Body of pancreas (tissue), 4 donors: ENCODE measurements around the gene TAS2R46. TPM values are rescaled to one million over a fixed set of nuclear protein-coding genes. Genes with fewer than 3 reads are reported as not detected.
"Not testable (repeated sequence)": the region's sequence is repeated elsewhere in the genome, so short reads cannot be mapped to it uniquely, and the experiment has no call there.

Source experiments
- ATAC-seq: fragments of 150-250 bp; one replicate; pipeline ENCODE4 v1.9.1; 2016
- DNase-seq, 4 donors: peaks; one replicate each; pipeline ENCODE4 v3.0.0-alpha.2; 2019
- H3K27ac ChIP-seq, 4 donors: fragments of 200-600 bp; sonication (generic); 1 replicate in 3 of 4; 2 replicates in 1 of 4; pipeline versions ENCODE4 v1.5.1 to v1.6.1; 2016 to 2019; ENCODE audit warnings: mild to moderate bottlenecking in 1 of 4, mixed read lengths in 1 of 4, moderate library complexity in 1 of 4
- H3K27me3 ChIP-seq, 2 donors: fragments of 200-600 bp; sonication (generic); one replicate each; pipeline ENCODE4 v1.6.0; 2016; ENCODE audit warnings: mild to moderate bottlenecking in 1 of 2
- H3K36me3 ChIP-seq, 2 donors: fragments of 200-600 bp; sonication (generic); replicated peaks in 1 of 2; 2 replicates each; pipeline ENCODE4 v1.5.1; 2016; ENCODE audit warnings: low read depth in 2 of 2; ENCODE audit not compliant: insufficient read depth in 1 of 2
- H3K4me1 ChIP-seq: fragments of 200-600 bp; sonication (generic); one replicate; pipeline ENCODE4 v1.6.0; 2016
- H3K4me3 ChIP-seq, 2 donors: fragments of 200-600 bp; sonication (generic); 1 replicate in 1 of 2; 2 replicates in 1 of 2; pipeline ENCODE4 v1.5.1; 2016 to 2019
- H3K9me3 ChIP-seq, 3 donors: fragments of 200-600 bp; sonication (generic); 1 replicate in 2 of 3; 2 replicates in 1 of 3; pipeline ENCODE4 v1.5.1; 2016
- POLR2A ChIP-seq, 3 donors: fragments of 450-650 bp; IDR thresholded peaks; one replicate each; pipeline ENCODE4 v1.6.1; 2016; ENCODE audit warnings: antibody characterized with exemption in 3 of 3, mild to moderate bottlenecking in 2 of 3
- WGBS, 2 donors: methylation state at CpG; one replicate each; pipeline ENCODE4 v1.1.5; 2017; 5-methylcytosine and 5-hydroxymethylcytosine counted together
- intact Hi-C: fragments of 100-400 bp; cut with DNase I; formaldehyde crosslinking; loops from one replicate; pipeline ENCODE4 v1.15.1; 2023
- total RNA-seq, 2 donors: library from RNA; depleted of rRNA; stranded (reverse); fragments of >200 nt; gene quantifications; one replicate each; pipeline ENCODE4 v1.1.0, GENCODE V29; 2016
- TF ChIP-seq, protein P1 (sequence below), 7 experiments: fragments of 450-650 bp in 4 of 7; fragments of 200-600 bp in 3 of 7; sonication (generic) in 3 of 7; IDR thresholded peaks; one replicate each; pipeline ENCODE4 v1.5.1; 2016 to 2019; ENCODE audit warnings: antibody characterized with exemption in 7 of 7

The TAS2R46 gene
- total RNA-seq, 2 donors from 2014 or later, result 3.9 TPM; not detected in 1

- no peak for DNase-seq
- H3K27me3 ChIP-seq, result no peaks in the 10 kb centered on the region
- no peaks in the 10 kb centered on the region for H3K36me3 ChIP-seq
- no peaks in the 10 kb centered on the region for H3K9me3 ChIP-seq
- TF ChIP-seq POLR2A (IDR thresholded peaks at IDR 0.05), result no peak
- TF ChIP-seq, protein P1, sequence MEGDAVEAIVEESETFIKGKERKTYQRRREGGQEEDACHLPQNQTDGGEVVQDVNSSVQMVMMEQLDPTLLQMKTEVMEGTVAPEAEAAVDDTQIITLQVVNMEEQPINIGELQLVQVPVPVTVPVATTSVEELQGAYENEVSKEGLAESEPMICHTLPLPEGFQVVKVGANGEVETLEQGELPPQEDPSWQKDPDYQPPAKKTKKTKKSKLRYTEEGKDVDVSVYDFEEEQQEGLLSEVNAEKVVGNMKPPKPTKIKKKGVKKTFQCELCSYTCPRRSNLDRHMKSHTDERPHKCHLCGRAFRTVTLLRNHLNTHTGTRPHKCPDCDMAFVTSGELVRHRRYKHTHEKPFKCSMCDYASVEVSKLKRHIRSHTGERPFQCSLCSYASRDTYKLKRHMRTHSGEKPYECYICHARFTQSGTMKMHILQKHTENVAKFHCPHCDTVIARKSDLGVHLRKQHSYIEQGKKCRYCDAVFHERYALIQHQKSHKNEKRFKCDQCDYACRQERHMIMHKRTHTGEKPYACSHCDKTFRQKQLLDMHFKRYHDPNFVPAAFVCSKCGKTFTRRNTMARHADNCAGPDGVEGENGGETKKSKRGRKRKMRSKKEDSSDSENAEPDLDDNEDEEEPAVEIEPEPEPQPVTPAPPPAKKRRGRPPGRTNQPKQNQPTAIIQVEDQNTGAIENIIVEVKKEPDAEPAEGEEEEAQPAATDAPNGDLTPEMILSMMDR (IDR thresholded peaks at IDR 0.05), result no peak
- intact Hi-C loops, result no loop called here
- no peak for ATAC-seq
- no peak overlapping the region for H3K27ac ChIP-seq
- H3K4me1 ChIP-seq, result no peaks in the 10 kb centered on the region
- no peak overlapping the region for H3K4me3 ChIP-seq
Measured at GRCh38 chr12:11059784-11060183, 2.3 kb downstream of the TAS2R46 start.

GRCh38 chr12:11059041-11059440 is 3.1 kb downstream of the TAS2R46 start:
- TF ChIP-seq, protein P1 (IDR thresholded peaks at IDR 0.05), result no peak
- no peak for TF ChIP-seq POLR2A (IDR thresholded peaks at IDR 0.05)
- WGBS, 2 donors, result 94 to 98% methylated on average over 3 of the region's 3 CpGs
- intact Hi-C loops, result no loop called here
- DNase-seq, result no peak
- H3K4me3 ChIP-seq, result no peak overlapping the region
- no peaks in the 10 kb centered on the region for H3K9me3 ChIP-seq
- no peaks in the 10 kb centered on the region for H3K27me3 ChIP-seq
- no peaks in the 10 kb centered on the region for H3K36me3 ChIP-seq
- no peak overlapping the region for H3K27ac ChIP-seq
- no peak for ATAC-seq
- H3K4me1 ChIP-seq, result no peaks in the 10 kb centered on the region

GRCh38 chr12:11055306-11055705 is 6.8 kb downstream of the TAS2R46 start:
- no peak for TF ChIP-seq POLR2A (IDR thresholded peaks at IDR 0.05)
- TF ChIP-seq, protein P1 (IDR thresholded peaks at IDR 0.05), result no peak
- no peak for DNase-seq
- H3K4me1 ChIP-seq, result no peaks in the 10 kb centered on the region
- H3K9me3 ChIP-seq, result no peaks in the 10 kb centered on the region
- no peaks in the 10 kb centered on the region for H3K27me3 ChIP-seq
- 58 to 67% methylated on average over 2 of the region's 2 CpGs for WGBS, 2 donors
- intact Hi-C loops, result no loop called here
- ATAC-seq, result no peak
- no peak overlapping the region for H3K4me3 ChIP-seq
- no peaks in the 10 kb centered on the region for H3K36me3 ChIP-seq
- H3K27ac ChIP-seq, result no peak overlapping the region

DNA sequence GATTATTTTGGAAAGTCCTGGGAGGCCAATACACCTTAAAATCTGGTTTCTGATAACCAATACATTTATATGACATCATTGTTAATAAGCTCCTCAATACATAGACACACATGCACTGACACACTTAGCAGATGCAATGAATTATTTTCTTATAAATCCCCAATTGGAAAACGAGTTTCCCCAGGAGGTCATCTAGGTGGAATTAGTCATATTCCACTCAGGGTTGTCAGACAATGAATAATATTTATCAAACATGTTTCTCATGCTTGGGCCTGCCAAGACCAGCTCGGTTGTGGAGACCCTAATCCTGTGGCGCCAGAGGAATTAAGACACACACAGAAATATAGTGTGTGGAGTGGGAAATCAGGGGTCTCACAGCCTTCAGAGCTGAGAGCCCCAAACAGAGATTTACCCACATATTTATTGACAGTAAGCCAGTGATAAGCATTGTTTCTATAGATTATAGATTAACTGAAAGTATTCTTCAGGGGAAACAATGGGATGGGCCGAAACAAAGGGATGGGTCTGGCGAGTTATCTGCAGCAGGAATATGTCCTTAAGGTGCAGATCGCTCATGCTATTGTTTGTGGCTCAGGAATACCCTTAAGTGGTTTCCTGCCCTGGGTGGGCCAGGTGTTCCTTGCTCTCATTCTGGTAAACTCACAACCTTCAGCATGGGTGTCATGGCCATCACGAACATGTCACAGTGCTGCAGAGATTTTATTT is 12.1 kb downstream of the TAS2R46 start:
- H3K9me3 ChIP-seq, H3K27me3 ChIP-seq, H3K36me3 ChIP-seq, DNase-seq, ATAC-seq, H3K27ac ChIP-seq, H3K4me3 ChIP-seq, intact Hi-C loops, H3K4me1 ChIP-seq: not testable (repeated sequence)
- 94 to 95% methylated on average over 7 of the region's 7 CpGs for WGBS, 2 donors

- H3K4me1 ChIP-seq, H3K36me3 ChIP-seq, H3K4me3 ChIP-seq, H3K9me3 ChIP-seq, DNase-seq, intact Hi-C loops, H3K27ac ChIP-seq, ATAC-seq, H3K27me3 ChIP-seq: not testable (repeated sequence)
- 53 to 76% methylated on average over 2 of the region's 2 CpGs for WGBS, 2 donors
Measured at GRCh38 chr12:11041366-11041765, 20.7 kb downstream of the TAS2R46 start.

GRCh38 chr12:11040162-11040561 is 21.9 kb downstream of the TAS2R46 start:
- Histone ChIP-seq H3K36me3 (no peaks in the 10 kb centered on the region), H3K9me3 (no peaks in the 10 kb centered on the region), H3K4me1 (no peaks in the 10 kb centered on the region), H3K27me3 (no peaks in the 10 kb centered on the region), H3K27ac (no peak overlapping the region), H3K4me3 (no peak overlapping the region)
- TF ChIP-seq, protein P1 (IDR thresholded peaks at IDR 0.05), result no peak
- no peak for TF ChIP-seq POLR2A (IDR thresholded peaks at IDR 0.05)
- WGBS, 2 donors, result 93 to 94% methylated on average over 1 of the region's 1 CpG
- DNase-seq (no peak), ATAC-seq (no peak)
- intact Hi-C loops, result no loop called here
